Fibroblast of the aortic adventitia (primary cell): ENCODE measurements around the gene LAMA4. TPM values are rescaled to one million over a fixed set of nuclear protein-coding genes. Genes with fewer than 3 reads are reported as not detected.
"Not testable (repeated sequence)": the region's sequence is repeated elsewhere in the genome, so short reads cannot be mapped to it uniquely, and the experiment has no call there.

Source experiments
- DNase-seq: peaks from one replicate; pipeline ENCODE4 v3.0.0-alpha.2; 2010; ENCODE audit warnings: low read depth
- H3K4me3 ChIP-seq: 2 replicates; pipeline ENCODE4 v1.5.1; 2011; ENCODE audit warnings: low read depth, mild to moderate bottlenecking, control low read depth, low read length, moderate library complexity
- total RNA-seq: library from RNA; depleted of rRNA; stranded (reverse); fragments of >200 nt; gene quantifications from 2 replicates; pipeline ENCODE4 v1.2.3, GENCODE V29; 2012; ENCODE audit warnings: low replicate concordance
- TF ChIP-seq, protein P1 (sequence below): IDR thresholded peaks from 2 replicates; pipeline ENCODE4 v1.5.1; 2011; ENCODE audit warnings: mild to moderate bottlenecking, low read length, control low read depth, inconsistent platforms; ENCODE audit not compliant: insufficient read depth

Gene LAMA4
- total RNA-seq, 1 donor: 306 TPM

DNA sequence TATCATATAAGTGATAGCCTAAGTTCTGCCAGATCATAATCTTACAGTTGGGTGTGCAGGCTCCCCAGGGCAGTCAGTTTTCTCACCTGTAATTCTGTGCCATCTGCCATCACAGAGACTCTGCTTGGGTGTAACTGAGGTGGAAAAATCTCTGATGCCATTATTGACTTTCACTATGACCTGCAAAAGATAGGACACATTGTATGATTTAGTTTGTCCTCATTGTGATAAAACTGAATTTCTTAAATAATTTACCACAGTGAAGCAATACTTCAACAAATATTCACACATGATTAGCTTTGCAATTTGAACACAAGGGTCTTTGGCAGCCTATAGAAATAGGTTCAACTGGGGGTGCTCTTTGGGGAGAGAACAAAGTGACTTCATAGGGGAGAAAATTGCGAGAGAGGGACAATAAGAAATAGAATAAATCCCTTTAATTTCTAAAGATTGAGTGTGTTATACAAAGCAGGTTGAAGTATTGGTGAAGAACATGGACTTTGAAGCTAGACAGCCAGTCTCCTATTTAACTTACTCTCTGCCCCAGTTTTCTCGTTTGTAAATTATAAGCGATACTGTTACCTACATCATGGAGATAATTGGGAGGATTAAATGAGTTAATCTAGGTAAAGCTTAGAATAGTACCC is 139.7 kb downstream of the LAMA4 start:
- TF ChIP-seq, protein P1, sequence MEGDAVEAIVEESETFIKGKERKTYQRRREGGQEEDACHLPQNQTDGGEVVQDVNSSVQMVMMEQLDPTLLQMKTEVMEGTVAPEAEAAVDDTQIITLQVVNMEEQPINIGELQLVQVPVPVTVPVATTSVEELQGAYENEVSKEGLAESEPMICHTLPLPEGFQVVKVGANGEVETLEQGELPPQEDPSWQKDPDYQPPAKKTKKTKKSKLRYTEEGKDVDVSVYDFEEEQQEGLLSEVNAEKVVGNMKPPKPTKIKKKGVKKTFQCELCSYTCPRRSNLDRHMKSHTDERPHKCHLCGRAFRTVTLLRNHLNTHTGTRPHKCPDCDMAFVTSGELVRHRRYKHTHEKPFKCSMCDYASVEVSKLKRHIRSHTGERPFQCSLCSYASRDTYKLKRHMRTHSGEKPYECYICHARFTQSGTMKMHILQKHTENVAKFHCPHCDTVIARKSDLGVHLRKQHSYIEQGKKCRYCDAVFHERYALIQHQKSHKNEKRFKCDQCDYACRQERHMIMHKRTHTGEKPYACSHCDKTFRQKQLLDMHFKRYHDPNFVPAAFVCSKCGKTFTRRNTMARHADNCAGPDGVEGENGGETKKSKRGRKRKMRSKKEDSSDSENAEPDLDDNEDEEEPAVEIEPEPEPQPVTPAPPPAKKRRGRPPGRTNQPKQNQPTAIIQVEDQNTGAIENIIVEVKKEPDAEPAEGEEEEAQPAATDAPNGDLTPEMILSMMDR: no peak
- no peak overlapping the region for H3K4me3 ChIP-seq
- DNase-seq: no peak

DNA sequence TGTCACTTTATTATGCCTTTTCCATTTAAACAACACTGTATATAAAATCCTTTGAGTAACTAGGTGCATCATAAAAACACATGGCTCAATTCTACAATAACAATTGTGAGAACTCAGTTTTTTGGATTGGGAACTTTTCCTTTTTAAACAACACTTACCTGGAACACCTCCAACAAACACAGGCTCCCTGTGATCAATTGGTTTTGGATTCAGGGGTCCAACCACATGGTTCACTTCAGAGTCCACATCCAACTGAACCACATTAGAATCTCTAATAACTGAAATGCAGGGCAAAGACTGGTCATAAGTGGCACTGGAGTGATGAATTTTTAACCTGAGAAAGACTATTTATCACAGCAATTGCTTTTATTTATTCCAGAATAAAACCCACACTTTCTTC is 140.4 kb downstream of the LAMA4 start:
- no peak for DNase-seq
- TF ChIP-seq, protein P1: no peak
- no peak overlapping the region for H3K4me3 ChIP-seq

DNA sequence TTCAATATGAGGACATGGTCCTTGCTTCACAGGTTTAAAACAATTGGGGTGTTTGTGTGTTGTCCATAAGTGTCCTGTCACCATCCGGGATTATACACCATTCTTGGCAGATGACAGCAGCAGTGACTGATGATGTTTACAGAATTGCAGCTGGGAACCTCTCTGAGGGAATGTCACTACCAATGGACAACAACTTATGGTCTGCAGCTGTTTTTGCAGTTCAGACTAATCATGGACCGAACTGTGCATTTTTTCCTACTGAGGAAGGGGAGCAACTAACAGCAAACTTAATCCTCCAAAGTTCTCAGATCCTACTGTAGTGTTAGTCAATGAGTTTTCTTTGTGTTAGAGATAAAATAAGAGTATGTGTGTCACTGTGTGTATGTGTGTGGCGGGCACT is 140.9 kb downstream of the LAMA4 start:
- H3K4me3 ChIP-seq: no peak overlapping the region
- TF ChIP-seq, protein P1: no peak
- no peak for DNase-seq

DNA sequence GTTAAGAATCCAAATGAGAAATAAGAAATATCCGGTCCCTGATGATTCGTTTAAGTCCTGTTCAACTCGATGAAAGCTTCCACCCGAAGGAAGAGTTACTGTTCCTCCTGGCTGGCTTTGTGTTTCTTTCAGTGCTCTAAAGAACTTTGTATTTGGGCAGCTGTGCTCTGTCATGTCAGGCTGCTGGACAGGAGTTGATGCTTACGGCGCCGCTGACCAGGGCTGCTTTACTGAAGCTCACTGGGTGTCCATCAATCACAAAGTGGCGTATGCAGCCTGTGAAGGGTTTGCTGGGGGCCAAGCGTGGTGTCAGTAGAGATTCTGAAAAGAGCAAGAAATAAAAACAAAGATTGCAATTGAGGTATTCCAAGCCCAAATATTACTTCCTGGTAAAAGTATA is 145.1 kb downstream of the LAMA4 start:
- no peak for DNase-seq
- TF ChIP-seq, protein P1: no peak

DNA sequence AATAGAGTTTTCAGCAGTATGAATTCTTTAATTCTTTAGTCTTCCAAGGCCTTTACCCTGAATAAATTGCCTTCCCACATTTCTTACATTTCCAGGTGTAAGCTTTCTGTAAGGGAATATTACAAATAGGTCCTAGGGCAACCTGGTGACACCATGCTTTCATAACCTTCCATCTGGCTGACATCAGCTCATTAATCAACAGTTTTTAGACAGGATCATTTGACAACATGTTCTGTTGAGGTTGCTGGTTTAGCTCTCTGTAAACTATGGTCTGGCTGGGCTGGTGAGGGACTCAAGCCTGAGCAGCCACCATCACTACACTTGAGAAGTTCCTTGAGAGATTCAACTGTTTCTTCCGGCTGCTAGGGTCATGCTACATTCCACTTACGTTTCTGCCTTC is 147.8 kb downstream of the LAMA4 start:
- no peak for DNase-seq
- TF ChIP-seq, protein P1: no peak
- H3K4me3 ChIP-seq: no peak overlapping the region

More for the DNA sequence above, 145.1 kb downstream of the LAMA4 start:
- H3K4me3 ChIP-seq: no peak overlapping the region

DNA sequence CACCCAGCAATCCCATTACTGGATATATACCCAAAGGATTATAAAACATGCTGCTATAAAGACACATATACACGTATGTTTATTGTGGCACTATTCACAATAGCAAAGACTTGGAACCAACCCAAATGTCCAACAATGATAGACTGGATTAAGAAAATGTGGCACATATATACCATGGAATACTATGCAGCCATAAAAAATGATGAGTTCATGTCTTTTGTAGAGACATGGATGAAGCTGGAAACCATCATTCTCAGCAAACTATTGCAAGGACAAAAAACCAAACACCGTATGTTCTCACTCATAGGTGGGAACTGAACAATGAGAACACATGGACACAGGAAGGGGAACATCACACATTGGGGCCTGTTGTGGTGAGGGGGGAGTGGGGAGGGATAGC is 148.3 kb downstream of the LAMA4 start:
- not testable (repeated sequence) for H3K4me3 ChIP-seq

DNA sequence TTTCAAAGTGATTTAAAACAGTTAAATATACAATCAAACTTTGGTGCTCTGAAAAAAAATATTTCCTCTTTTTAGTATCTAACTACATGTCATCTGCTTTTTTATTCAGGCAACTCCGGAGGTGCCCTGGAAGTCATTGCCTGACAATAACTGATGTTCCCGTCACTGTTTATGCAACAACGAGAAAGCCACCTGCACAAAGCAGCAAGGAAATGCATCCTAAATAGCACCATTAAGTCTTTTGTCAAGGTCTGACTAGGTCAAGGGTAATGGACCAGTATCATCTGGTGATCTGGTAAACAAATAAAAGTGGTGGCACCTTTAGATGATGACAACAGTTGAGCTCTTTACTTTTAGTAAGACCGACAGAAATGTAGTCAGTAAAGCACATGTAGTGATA is 153.8 kb downstream of the LAMA4 start:
- TF ChIP-seq, protein P1: no peak
- no peak for DNase-seq
- no peak overlapping the region for H3K4me3 ChIP-seq

More for the DNA sequence above, 148.3 kb downstream of the LAMA4 start:
- DNase-seq: not testable (repeated sequence)
